HFF-Myc (cell line): ENCODE data around the gene FEN1.

Experiments used
- DNase-seq: peaks from one replicate; pipeline ENCODE4 v3.0.0-alpha.2; 2011; ENCODE audit warnings: low read depth; ENCODE audit errors: extremely low read depth
- H3K4me3 ChIP-seq: replicated peaks from 2 replicates; pipeline ENCODE4 v1.5.1; 2011; ENCODE audit warnings: low read depth, mild to moderate bottlenecking, control low read depth, low read length
- TF ChIP-seq, protein P1 (sequence below): IDR thresholded peaks from 2 replicates; pipeline ENCODE4 v1.5.1; 2012; ENCODE audit warnings: mild to moderate bottlenecking, low read depth, low read length, control low read depth; ENCODE audit errors: missing control alignments

FEN1 gene

DNA sequence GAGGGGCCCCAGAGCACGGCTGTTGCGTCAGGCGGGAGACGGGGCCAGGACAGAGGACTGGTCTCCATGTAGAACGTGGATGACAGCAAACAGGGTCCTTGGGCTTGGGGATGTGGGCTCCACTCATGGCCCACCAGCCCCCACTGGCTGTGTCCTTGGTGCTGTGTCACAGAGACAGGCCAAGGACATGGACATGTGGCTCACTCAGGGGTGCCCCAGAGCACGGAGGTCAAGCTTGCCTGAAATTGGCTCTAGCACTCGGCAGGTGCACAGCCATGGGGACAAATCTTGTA lies 49.8 kb downstream of the FEN1 start:
- no peak for DNase-seq
- no peak overlapping the region for H3K4me3 ChIP-seq
- TF ChIP-seq, protein P1, sequence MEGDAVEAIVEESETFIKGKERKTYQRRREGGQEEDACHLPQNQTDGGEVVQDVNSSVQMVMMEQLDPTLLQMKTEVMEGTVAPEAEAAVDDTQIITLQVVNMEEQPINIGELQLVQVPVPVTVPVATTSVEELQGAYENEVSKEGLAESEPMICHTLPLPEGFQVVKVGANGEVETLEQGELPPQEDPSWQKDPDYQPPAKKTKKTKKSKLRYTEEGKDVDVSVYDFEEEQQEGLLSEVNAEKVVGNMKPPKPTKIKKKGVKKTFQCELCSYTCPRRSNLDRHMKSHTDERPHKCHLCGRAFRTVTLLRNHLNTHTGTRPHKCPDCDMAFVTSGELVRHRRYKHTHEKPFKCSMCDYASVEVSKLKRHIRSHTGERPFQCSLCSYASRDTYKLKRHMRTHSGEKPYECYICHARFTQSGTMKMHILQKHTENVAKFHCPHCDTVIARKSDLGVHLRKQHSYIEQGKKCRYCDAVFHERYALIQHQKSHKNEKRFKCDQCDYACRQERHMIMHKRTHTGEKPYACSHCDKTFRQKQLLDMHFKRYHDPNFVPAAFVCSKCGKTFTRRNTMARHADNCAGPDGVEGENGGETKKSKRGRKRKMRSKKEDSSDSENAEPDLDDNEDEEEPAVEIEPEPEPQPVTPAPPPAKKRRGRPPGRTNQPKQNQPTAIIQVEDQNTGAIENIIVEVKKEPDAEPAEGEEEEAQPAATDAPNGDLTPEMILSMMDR = no peak

DNA sequence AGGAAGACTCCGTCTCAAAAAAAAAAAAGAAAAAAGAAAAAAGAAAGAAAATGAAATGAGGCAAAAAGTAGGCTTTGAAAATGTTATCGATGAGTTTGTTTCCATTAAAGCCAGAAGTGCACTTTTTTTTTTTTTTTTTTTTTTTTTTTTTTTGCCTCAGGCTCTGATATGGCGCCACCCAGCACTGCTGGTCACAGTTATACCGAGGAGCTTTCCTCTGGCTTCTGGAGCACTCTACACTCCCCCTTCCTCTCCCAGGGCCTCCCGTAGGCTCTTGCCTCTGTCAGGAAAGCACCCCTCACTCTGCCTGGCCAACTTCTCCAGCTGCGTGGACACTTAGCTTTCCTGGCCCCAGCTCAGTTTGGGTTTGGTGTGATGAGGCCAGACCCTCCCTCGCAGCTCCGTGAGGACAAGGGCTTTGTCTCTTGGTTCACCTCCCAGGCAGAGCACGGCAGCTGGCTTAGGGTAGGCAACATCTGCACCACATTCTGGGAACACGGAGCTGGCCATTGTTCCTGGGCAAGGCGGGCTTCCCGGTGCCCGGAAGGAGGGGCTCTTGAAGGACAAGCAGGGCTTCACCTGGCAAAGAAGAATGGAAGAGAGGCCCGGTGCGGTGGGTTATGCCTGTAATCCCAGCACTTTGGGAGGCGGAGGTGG lies 52.3 kb downstream of the FEN1 start:
- DNase-seq = no peak
- no peak overlapping the region for H3K4me3 ChIP-seq
- TF ChIP-seq, protein P1 = no peak

DNA sequence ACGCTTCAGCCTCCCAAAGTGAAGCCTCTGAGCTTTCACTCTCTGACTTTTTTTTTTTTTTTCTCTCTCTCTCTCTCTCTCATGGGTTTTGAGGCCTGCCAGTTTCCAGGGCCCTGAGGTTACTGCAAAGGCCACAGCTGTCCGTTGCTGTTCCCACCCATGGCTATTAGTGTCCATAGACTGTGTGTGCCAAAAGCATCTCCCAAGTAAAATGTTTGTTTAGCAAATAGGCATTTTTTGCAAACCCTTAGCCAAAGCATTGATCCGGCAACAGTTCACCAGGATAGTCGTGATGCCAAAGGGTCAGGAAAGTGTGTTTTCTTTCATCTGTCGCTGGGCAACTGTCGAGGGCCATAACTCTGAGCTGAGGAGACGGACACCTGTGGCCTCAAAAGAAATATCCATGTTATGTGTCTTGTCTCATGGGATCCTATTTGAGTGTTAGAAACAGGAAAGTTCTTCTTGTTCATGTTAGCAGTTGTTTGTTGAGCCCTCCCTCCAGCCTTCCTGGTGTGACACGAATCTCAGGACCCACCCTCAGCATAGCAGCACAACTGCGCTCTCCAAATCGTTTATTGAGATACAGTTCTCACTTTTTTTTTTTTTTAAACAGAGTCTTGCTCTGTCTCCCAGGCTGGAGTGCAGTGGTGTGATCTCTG lies 53.8 kb downstream of the FEN1 start:
- H3K4me3 ChIP-seq = no peak overlapping the region
- no peak for DNase-seq
- TF ChIP-seq, protein P1 = no peak
